GM19463 (cell line): ENCODE results near the gene DDX6.
A peak's percentile ranks its signal among the peaks of the same experiment; 100 is the strongest.
"Not testable (repeated sequence)": the region's sequence is repeated elsewhere in the genome, so short reads cannot be mapped to it uniquely, and the experiment has no call there.

Experiments used
- ATAC-seq: cut with Tn5 transposase; IDR thresholded peaks from one replicate; pipeline ENCODE4 v1.9.1; 2021; ENCODE audit warnings: mild to moderate bottlenecking, moderate library complexity; ENCODE audit not compliant: unreplicated experiment

Gene DDX6

GRCh38 chr11:118791961-118792569 is 1.1 kb upstream of the DDX6 start:
- ATAC-seq: no peak

- peak; percentile 20 for ATAC-seq
Measured at GRCh38 chr11:118790357-118791110, 430 bp downstream of the DDX6 start.

DNA sequence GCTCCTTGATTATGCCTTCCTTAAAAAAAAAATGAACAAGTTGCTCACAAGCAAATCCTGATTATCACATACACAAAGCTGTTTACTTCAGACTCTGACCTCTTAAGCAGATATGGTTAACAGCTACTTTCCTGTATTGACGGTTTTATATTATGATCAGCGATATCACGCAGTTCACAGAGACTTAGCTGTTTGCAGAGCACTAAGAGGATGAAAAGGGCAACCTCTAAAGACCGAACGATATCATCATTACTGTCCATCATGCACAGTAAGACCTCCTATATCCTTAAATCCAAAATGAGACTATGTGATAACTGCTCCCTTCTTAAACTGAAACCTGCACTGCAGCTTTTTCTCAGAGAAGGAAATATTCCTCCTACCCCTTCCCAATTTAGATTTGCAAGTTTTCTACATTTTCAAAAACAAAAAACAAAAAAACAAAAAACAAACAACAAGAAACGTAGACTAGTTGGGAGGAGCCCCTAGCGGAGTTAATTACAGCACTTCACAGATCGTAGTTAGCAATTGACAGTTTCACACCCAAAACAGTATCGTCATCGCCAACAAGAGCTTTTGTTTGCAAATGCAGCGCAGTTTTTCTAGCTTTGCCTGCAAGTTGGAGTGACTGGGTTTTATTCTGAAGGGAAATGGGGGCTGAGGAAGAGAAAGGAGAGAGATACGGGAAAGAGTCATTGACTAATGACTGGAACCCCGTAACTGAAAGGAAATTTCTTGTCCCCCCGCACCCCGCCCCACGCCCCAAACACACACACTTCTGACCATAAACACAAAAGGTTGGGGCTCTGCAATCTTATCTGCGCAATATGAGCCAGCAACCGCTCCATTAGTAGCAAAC is 1.2 kb downstream of the DDX6 start:
- ATAC-seq: no peak

DNA sequence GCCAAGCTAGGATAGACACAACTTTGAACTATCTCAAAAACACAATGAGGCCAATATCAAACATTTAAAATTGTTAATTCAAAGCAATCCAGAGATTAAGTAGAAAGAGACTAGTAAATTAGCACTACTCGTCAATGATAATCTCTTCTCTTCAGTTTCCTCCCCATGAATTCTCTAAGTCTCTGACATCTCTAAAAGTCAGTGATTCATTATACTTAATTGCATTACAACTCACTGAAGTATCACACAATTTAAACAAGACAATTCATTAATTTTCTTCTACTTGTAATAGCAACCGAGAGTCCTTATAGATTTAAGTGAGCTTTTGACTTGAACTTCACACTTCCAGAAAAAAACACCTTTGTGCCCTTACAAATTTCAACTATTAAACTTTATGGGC is 4.3 kb downstream of the DDX6 start:
- ATAC-seq: no peak

DNA sequence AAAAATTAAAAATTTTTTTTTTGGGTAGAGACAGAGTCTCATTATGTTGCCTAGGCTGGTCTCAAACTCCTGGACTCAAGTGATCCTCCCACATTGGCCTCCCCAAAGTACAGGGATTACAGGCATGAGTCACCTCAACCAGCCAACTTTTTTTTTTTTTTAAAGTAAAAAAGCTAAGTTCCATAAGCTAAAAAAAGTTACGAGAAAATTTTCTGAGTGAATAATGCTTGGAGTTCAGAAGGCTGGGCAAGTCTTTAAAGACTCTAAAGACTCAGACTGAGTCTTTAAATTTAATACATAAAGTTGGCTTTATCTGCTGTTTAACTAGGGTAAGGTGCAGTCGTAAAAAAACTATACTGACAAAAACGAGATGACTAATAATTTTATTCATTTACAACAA is 5.6 kb downstream of the DDX6 start:
- no peak for ATAC-seq

DNA sequence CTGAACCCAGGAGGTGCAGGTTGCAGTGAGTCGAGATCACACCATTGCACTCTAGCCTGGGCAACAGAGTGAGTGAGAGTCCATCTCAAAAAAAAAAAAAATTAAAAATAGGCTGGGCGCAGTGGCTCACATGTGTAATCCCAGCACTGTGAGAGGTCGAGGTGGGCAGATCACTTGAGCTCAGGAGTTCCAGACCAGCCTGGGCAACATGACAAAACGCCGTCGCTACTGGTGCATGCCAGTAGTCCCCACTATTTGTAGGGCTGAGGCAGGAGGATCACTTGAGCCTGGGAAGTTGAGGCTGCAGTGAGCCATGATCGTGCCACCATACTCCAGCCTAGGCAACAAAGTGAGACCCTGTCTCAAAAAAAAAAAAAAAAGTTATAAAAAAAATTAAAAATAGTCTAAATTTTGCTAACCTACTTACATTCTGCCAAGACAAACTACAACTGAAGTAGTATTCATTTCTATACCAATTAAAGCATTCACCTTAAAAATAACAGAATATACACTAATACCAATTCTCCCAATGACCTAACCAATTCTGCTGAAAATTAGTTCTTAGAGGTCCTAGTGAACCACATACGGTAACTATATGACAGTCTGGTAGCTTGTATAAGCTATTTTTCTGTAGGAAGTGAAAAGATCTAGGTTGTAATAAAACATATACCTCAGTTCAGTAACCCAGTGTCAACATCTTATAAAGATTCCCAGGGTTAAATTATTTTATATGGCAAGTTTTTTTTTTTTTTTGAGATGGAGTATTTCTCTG is 7.1 kb downstream of the DDX6 start:
- ATAC-seq: no peak

DNA sequence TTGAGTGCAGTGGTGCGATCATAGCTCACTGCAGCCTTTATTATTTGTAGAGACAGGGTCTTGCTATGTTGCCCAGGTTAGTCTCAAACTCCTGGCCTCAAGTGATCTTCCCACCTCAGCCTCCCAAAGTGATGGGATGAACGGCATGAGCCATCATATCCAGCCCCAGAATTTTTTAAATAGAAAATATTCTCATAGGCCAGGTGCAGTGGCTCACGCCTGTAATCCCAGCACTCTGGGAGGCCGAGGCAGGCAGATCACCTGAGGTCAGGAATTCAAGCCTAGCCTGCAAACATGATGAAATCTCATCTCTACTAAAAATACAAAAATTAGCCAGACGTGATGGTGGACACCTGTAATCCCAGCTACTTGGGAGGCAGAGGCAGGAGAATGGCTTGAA is 7.6 kb downstream of the DDX6 start:
- not testable (repeated sequence) for ATAC-seq

- ATAC-seq: no peak
Measured at GRCh38 chr11:118778898-118779297, 12.1 kb downstream of the DDX6 start.

- ATAC-seq: no peak
Measured at GRCh38 chr11:118774032-118774431, 16.9 kb downstream of the DDX6 start.

DNA sequence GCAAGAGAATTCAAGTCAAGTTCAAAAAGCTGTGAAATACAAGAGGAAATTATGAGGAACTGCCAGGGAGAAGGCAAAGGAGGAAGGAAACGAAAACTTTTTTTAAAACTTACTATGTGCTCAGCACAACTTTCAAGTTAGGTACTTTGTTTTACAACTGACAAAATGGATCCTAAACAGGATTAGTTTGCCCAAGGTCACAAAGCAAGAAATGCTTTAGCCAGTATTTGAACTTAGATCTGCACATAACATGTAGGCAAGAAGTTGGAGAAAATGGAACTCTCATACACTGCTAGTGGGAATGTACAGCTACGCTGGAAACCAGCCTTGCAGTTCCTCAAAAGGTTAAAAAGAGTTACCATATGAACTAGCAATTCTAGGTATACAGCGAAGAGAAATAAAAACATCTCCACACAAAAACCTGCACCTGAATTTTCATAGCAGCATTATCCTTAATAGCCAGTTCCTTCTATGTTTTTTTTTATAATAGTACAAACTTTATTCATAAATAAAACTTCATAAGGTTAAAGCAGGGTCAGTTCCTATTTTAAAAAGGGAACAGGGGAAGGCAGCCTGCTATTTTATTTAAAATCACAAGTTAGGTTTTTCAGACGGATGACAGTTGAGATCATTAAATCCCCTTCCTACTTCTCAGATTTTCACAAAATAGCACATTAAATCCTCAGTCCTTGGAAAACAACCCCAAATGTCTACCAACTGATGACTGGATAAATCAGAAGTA is 19.2 kb downstream of the DDX6 start:
- ATAC-seq: no peak

DNA sequence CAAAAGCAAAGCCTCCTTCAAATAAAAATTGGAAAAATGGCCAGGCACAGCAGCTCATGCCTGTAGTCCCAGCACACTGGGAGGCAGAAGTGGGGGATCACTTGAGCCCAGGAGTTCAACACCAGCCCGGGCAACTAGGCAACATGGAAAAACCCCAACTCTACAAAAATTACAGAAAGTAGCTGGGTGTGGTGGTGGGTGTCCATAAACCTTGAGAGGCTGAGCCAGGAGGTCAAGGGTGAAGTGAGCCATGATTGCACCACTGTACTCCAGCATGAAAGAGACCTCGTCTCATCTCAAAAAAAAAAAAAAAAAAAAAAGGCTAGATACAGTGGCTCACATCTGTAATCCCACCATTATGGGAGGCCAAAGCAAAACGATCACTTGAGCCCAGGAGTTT is 22.3 kb downstream of the DDX6 start:
- ATAC-seq: no peak

DNA sequence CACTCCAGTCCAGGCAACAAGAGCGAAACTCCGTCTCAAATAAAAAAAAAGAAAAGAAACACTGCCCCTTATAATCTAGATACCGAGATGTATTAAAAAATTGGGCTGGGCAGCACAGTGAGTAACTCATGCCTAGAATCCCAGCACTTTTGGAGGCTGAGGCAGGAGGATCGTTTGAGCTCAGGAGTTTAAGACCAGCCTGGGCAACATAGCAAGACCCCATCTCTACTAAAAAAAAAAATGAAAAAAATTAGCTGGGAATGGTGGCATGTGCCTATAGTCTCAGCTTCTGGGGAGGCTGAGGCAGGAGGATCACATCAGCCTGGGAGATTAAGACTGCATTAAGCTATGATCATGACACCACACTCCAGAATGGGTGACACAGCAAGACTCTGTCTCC is 24.9 kb downstream of the DDX6 start:
- no peak for ATAC-seq

DNA sequence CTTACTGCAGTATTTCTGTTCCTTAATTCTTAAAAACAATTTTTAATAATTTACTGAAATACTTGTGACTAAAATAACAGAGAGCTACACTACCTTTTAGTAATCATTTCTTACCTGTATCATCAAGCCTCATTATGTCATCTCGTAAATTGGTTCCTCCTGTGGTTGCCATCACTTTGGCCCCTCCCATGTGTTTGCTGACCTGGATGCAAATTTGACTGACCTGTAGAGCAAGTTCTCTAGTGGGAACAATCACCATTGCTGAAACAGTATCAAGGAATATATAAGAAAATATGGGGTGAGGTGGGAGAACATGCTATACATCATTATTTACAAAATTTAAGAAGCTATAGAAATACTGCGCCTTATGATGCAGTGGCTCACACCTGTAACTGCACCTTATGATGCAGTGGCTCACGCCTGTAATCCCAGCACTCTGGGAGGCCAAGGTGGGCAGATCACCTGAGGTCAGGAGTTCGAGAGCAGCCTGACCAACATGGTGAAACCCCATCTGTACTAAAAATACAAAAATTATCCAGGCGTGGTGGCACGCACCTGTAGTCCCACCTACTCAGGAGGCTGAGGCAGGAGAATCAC is 25.8 kb downstream of the DDX6 start:
- ATAC-seq: not testable (repeated sequence)

- ATAC-seq: no peak
Measured at GRCh38 chr11:118763041-118763440, 27.9 kb downstream of the DDX6 start.

DNA sequence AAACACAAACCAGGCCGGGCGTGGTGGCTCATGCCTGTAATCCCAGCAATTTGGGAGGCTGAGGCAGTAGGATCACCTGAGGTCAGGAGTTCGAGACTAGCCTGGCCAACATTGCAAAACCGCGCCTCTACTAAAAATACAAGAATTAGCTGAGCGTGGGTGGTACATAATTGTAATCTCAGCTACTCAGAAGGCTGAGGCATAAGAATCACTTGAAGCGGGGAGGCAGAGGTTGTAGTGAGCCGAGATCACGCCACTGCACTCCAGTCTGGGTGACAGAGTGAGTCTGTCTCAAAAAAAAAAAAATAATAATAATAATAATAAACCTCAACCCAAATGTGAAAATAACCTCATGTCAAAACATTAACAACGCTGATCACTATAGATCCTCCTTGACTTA is 29.0 kb downstream of the DDX6 start:
- not testable (repeated sequence) for ATAC-seq

DNA sequence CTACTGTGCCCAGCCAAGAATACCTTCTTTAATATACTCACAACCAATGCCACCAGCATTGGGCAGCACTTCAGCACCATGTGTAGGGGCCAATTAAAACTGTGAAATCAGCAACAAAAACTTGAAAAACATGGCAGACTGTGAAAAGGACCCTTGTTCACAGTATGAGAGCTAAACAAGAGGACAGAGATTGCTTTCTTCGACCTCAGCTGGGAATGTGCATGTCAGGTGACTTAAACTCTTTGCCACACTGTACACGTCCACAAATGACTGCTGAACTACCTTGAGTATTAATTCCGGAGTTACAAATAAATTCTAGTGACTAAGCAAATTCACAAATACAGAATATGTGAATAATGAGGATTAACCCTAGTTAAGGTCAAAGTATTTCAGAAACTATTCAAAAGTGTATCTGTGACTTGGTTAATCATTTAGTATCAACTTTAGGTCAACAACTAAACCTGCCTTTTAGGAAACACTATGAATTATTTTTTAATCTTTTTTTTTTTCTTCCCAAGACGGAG is 33.0 kb downstream of the DDX6 start:
- no peak for ATAC-seq

- no peak for ATAC-seq
Measured at GRCh38 chr11:118752654-118753053, 38.3 kb downstream of the DDX6 start.

- ATAC-seq: no peak
Measured at GRCh38 chr11:118749429-118749828, 41.5 kb downstream of the DDX6 start.

DNA sequence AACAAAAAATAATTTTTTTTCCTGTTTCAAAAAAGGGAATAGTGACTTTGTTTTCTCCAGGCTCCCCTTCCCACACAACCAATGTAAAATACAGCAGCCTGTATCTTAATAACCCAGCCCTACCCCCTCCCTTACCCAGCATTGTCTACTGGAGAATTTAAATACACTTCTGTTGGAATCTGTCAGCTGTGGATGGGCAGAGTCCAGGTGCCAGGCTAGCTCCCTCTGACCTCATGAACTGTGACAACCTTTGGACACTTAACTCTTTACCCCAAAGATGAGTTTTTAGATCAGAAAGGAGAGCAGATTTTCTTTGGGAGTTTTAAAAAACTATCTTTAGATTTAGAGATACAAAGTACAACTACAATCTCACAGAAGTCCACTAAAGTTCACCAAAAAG is 42.9 kb downstream of the DDX6 start:
- no peak for ATAC-seq
